HG02642 (cell line): ENCODE results near the gene TK1.
"Not testable (repeated sequence)": the region's sequence is repeated elsewhere in the genome, so short reads cannot be mapped to it uniquely, and the experiment has no call there.

Source experiments
- ATAC-seq: cut with Tn5 transposase; IDR thresholded peaks from one replicate; pipeline ENCODE4 v1.9.1; 2021; ENCODE audit warnings: mild to moderate bottlenecking; ENCODE audit not compliant: unreplicated experiment, poor library complexity

The TK1 gene

DNA sequence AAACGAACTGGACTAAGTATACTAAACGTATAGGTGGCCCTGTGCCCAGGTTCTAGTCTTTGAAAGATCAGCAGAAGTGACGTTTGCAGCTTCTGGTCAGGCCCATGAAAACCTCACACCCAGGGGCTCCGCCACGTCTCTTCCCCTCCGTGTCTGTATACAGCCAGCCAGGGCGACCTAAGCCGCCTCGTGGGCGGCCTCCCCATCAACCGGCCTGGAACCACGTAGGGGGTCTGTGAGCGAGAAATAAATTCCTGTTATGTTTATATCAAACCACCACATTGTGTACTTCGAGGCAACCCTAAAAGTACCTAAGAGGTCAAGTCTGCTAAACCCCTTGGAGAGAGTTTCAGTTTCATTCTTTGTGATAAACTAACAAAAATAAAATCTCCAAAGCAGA lies 6.8 kb downstream of the TK1 start:
- ATAC-seq = no peak

DNA sequence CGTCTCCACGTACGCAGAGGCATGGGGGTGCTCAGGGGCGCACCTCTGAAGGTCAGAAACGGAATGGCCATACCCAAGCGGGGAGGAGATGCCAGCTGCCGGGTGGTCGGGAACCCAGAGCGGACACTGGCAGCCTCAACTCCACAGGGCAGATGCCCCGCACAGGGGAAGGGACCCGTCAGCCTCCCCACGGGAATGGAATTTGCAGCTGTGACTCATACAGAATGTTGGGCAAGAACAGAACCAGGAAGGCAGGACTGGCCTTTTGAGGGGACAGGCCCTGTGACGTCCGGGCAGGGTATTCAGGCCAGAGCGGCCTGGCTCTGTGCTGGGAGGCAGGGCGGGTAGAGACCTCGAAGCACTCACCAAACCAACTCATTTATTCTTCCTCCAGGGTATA lies 7.5 kb downstream of the TK1 start:
- no peak for ATAC-seq

DNA sequence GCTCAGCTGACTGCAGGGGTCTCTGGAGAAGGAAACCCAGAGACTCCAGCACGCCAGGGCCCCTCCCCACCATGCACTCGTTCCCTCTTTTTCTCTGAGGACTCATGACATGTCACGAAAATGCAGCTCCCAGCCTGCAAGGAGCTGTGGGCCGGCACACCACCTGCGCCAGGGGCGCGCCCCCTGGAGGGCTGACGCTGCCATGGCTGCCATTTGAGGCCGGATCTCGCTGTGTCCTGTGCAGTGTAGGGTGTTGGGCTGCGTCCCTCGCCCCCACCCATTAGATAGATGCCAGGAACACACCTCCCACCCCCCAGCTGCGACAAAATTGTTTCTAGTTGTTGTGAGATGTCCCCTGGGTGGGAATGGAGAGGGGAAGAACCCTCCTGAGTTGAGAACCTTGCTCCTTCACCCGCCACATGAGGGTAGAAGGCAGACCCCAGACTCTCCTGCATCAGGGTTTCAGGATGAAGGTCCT lies 10.3 kb downstream of the TK1 start:
- ATAC-seq = peak; percentile 34

DNA sequence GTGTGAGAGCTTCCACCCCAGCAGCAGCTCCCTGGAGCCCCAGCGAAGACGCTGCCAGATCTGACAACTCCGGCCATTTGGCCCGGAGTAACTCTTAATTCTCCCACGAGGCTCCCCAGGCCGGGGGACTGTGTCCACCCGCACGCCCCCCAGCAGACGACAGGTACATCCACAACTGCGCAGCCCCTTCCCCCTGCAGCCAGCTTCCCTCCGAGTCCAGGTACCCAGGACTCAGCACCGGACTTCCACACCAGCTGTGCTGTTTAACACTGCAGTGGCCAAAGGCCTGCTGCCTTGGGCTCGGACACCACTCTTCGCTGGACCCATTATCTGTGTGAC lies 11.2 kb downstream of the TK1 start:
- no peak for ATAC-seq

DNA sequence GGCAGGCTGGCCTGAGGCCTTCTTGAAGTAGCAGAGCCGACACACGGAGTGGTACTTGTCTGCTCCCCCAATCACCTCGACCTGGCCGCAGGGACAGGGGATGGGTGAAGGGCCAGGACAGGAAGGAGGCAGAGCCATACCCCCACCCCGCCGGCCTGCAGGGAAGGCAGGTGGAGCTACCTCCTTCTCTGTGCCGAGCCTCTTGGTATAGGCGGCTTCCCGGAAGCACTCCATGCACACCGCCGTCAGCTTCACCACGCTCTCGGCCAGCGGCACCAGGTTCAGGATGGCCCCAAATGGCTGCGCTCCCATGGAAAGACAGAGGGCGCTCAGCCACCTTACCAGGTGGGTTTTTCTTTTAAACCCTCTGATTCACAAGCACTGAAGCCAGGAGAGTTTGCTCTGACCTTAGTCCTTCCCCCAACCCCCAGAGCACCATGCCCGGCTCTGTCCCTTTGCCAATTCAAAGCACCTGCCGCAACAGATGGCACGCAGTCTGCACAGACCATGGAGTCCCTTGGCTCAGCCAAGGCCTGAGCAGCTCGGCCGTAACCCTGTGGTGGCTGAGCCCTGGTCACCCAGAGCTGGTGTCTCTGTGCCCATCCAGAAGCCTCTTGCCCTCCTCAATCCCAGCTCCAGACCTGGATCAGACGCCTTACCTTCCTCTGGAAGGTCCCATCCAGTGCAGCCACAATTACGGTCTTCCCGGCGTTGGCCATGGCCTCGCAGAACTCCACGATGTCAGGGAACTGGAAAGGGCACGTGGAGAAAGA lies 11.8 kb downstream of the TK1 start:
- no peak for ATAC-seq

DNA sequence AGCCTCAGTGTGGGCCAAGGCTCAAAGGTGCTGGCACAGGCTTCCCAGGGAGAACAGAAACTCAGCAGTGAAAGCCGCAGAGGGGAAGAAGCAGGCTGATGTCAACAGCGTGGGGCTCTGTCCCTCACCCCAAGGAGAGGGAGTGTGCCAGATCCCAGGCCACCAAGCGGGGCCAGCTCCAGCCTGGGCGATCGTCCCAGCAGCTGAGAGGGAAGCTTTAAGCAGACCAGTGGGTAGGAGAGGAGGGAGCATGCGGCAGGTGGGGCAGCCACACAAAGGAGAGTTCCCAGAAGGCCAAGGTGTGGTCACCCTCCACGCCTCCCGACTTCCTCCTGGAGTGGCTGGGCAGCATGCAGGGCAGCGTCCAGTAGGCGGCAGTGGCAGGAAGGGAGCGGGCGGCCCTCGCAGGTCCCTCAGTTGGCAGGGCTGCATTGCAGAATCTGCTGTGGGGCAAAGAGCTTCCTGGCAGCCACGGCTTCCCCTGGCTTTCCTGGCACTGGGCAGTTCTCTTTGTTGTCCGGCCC lies 12.4 kb downstream of the TK1 start:
- ATAC-seq = no peak

DNA sequence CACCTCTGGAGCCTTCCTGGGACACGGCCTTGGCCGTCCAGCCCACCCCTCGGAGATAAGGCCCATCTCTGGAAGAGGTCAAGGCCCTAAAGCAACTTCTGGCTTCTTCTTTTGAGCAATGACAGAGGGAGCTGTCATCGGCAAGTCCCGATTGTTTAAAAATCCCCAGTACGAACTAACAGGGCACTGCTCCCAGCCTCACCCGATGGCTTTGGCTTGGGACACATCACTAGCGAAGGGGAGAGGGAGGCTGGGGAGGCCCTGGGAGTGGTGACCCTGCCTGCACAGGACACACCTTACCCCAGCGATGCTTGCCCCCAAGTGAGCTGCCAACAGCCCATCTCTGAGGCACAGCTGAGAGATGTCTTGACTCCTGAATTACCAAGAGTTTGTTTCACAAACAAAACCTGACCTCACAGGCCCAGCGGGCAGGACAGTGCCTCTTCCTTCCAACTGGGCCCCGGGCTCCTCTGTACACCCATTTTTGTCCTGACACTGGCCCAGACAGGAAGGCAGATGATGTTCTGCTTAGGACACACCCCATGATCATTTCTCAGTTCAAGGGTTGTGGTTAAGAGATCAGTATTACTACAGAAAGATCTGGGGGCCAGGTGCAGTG lies 13.6 kb downstream of the TK1 start:
- no peak for ATAC-seq

DNA sequence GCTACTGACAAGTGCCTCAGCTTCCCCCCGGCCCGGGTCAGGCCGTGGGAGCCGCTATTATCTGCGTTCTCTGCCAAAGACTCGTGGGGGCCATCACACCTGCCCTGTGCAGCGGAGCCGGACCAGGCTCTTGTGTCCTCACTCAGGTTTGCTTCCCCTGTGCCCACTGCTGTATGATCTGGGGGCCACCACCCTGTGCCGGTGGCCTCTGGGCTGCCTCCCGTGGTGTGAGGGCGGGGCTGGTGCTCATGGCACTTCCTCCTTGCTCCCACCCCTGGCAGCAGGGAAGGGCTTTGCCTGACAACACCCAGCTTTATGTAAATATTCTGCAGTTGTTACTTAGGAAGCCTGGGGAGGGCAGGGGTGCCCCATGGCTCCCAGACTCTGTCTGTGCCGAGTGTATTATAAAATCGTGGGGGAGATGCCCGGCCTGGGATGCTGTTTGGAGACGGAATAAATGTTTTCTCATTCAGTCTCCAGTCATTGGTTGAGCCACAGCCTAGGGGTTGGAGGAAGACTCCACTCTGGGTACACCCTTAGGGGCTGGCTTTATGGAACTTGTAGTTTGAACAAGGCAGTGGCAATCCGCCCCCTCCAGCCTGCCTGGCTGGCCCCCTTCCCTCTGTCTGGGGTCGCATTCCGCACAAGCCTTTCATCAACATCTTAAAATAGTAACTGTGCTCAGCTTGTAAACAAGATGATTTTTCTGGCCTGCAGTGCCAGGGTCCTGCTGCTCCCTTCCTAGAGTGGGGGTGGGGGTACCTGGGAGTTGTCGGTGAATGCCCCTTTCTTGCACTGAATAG lies 14.4 kb downstream of the TK1 start:
- ATAC-seq = no peak

DNA sequence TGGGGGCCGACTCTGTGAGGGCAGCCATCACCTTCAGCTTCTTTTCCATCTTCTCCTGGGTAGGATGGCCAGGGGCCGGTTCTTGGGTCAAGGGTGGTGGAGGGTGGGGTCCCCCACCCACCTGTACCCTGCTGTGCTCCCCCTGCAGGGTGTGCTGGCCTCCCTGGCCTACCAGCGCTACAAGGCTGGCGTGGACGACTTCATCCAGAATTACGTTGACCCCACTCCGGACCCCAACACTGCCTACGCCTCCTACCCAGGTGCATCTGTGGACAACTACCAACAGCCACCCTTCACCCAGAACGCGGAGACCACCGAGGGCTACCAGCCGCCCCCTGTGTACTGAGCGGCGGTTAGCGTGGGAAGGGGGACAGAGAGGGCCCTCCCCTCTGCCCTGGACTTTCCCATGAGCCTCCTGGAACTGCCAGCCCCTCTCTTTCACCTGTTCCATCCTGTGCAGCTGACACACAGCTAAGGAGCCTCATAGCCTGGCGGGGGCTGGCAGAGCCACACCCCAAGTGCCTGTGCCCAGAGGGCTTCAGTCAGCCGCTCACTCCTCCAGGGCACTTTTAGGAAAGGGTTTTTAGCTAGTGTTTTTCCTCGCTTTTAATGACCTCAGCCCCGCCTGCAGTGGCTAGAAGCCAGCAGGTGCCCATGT lies 15.1 kb downstream of the TK1 start:
- not testable (repeated sequence) for ATAC-seq

DNA sequence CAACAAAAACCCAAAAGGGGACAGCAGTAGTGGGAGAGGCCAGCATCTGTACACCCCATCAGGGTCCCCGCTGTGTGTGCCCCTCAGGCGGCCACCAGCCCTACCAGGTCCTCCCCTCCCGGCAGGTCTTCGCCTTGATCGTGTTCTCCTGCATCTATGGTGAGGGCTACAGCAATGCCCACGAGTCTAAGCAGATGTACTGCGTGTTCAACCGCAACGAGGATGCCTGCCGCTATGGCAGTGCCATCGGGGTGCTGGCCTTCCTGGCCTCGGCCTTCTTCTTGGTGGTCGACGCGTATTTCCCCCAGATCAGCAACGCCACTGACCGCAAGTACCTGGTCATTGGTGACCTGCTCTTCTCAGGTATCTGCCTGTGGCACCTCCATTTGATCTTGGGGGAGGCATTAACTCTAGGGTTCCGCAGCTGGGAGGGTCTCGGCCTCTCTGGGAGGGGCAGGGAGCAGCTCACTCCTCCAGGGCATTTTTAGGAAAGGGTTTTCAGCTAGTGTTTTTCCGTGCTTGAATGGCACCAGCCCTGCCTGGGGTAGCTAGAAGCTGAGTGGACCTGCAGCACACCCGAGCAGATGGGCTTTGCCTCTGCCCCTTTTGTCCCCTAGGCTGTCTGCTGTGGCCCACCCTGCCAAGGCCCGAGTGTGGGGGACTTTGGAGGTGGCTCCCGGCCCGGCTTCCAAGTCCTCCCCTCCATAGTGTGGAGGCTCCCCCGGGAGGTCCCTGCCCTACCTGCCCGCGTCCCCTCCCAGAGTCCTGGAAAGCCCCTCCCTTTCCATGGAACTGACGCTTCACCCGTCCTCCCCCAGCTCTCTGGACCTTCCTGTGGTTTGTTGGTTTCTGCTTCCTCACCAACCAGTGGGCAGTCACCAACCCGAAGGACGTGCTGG lies 15.9 kb downstream of the TK1 start:
- ATAC-seq = no peak

DNA sequence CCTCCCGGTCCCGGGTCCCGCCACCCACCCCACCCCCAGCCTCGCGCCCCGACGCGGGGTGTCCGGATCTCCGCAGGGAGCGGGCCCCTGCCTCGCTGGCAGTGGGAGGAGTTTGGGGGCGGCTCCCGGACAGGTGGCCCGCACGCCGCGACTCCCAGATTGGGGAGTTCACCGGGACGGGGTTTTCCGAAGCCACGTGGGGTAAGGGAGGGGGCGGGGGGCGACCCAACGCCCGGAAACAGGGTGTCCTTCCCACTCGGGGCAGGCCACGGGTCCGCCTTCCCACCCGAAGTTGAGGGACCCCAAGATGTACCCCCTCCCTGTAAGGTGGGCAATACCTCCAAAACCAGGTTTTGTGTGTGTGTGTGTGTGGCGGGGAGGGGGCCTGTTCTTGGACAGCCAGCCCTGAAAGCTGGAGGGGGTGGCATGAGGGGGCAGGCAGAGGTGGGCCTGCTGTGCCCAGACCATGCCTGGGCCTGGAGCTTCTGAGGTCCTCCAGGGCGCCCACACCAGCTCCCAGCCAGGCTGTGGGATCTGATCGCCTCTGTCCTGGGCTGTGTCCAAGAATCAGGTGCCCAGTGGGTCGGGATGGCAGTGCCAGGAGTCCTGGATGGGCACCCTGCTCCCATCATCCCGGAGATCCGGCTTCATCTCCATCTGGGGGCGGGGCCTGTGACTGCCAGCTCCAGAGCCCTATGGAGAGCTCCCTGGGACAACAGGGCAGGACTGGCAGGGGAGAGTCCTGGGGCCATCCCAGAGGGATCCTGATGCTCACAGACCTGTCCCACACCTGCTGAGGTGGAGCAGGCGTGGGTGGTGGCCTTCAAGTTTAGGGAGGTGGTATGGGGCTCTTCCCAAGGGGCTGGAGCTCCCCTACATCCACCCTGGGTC lies 17.7 kb downstream of the TK1 start:
- peak; percentile 33 for ATAC-seq

DNA sequence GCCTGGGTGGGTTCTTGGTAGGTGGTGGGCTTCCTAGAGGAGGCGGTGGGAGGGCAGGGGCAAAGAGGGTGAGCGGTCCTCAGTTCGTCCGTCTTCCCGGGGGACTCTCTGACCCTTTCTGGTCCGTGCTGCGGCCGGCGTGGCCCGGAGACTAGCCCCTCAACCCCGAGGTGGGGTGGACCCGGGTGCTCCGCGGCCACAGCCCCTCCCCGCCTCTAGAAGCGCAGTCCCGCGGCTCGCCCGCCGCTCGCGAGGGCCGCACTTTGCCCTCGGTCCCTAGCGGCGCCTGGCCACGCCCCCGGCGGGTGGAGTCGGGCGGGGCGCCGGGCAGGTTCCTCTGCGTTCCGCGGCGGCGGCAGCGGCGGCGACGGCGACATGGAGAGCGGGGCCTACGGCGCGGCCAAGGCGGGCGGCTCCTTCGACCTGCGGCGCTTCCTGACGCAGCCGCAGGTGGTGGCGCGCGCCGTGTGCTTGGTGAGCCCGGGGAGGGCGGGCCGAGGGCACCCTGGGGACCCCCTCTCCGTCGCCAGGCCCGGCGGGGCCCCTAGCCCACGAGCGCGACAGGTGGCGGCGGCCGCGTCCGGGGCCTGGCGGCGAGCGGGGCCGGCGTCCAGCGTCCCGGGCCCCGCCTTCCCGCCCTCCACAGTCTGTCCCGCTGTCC lies 18.5 kb downstream of the TK1 start, which contains the start of gene SYNGR2:
TSS of gene SYNGR2 (plus strand) at position 340 of the 661 bp plus-strand sequence. CDS start at position 376, 36 bp downstream.
- peak; percentile 52 for ATAC-seq

DNA sequence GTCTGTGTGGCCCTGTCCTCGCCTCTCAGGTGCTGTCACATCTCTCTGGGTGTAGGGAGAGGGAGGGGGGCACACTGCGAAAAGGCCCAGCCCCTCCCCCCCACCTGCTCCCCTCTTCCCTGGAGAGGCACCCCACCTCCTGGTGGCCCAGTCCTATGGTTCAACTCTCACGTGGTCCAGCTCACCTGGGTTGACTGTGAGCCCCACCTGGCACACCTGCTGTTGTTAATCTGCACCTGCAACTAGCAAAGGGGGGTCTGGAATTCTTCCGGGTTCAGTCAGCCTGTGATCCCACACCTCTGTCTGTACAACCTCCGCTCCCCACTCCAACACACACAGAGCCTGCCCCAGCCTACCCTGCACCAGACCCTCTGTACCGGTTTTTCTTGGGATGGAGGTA lies 20.4 kb downstream of the TK1 start:
- ATAC-seq = no peak

DNA sequence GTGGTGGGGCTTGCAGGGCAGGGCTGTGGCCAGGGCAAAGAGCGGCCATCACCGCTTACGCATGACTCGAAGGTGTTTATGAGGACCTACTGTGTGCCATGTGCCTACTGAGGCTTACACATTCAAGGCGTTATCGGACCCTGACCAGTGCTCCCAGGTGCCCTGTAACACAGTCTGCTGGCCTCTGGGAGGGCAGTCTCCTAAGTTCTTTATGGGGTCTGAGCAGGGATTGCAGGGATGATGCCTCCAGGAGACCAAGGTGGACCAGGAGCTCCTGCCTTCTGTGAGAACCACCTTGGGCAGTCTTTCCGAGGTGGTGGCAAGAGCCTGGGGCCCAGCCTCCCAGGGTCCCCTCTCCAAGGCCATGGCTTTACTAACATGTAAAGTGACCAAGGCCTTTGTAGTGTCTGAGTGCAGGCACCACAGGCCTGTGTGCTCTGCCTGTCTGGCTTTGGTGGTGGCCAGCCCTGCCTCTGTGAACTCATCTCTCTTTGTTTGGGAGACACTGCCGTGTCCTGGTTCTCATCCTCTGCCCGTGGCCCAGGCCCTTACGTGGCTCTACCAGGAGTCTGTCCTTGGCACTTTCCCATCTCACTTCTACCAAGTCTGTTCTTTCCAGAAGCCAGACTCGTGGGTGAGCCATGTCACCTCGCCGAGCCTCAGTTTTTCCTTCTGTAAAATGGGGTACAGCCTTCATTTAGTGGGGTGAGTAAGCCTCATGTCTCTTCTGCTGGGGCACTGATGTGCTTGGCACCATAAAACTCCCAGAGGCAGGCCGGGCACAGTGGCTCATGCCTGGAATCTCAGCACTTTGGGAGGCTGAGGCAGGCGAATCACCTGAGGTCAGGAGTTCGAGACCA lies 21.9 kb downstream of the TK1 start:
- no peak for ATAC-seq

DNA sequence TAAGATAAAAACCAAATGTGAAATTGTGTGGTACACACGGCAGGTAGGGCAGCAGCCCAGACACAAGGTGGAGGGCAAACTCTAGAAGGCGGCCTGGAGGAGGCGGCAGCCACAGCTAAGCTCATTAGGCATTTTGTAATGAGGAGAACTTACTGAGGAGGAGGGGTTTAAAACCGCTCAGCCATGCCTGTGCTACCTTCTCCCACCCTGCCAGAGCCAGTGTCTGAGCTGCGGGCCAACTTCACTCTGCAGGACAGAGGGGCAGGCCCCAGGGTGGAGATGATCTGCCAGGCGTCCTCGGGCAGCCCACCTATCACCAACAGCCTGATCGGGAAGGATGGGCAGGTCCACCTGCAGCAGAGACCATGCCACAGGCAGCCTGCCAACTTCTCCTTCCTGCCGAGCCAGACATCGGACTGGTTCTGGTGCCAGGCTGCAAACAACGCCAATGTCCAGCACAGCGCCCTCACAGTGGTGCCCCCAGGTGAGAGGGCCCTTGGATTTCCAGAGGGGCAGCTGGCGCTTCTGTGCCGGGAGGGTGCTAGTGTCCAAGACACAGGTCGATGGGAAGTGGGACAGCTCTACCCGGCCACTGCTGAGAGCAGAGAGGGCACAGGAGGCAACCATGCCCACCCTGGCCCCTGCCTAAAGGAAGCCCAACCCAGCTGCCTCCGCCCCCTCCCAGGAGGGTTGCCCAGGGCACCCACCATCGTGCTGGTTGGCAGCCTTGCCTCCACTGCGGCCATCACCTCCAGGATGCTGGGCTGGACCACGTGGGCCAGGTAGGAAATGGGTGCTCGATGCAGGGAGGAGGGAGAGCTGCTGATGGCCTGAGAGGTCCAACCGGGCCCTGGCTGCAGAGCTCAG lies 22.7 kb downstream of the TK1 start:
- ATAC-seq = no peak

DNA sequence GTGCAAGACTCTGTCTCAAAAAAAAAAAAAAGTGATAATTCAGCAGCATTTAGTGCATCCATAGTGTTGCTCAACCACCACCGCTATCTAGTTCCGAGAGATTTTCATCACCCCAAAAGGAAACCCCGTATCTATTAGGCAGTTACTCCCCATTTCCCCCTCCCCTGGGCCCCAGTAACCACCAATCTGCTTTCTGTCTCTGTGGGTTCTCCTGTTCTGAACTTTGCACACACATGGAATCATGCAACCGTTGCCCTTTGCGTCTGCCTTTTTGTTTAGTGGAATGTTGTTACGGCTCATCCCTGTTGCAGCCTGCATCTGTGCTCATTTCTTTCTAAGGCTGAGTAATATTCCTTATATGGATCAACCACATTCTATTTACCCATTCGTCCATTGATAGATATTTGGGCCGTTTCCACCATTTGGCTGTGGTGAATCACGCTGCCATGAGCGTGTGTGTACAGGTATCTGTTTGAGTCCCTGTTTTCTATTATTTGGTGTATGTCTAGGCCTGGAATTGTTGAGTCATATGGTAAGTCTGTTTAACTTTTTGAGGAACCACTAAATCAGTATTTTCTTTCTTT lies 27.2 kb downstream of the TK1 start:
- ATAC-seq = peak; percentile 38
